NCI-H1417 treated with DMSO at 0.1 percent for 48 hours (cell line): ENCODE data around the gene MYO18B.

Experiments used
- DNase-seq: peaks from one replicate; lab custom pipeline; 2025; lab: John Stamatoyannopoulos, UW

Gene MYO18B

DNA sequence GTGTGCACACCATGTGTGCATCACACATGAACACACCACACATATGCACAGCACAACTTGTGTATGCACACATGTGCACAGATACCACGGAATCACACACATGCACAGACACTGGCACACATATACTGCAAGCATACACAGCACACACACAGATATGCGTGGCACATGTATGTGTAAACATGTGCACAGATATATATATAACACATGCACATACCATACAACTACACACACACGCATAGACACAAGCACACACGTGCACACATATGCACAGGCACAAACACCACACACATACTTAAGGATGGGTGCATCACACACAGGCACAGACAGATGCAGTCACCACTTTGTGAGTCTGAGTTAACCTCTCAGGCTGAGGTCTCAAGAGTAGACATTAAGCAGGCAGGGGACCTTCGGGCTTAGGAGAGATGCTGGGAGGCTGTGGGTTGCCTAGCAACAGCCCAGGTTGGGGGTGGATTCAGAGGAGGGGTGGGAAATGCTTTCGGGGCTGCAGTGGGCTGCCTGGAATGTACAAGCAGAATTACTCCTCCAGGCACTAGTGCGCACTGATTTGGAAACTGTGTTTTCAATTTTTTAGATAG lies 82.9 kb downstream of the MYO18B start:
- no peak for DNase-seq

- DNase-seq: no peak
Measured at GRCh38 chr22:25827415-25827814, 85.4 kb downstream of the MYO18B start.

DNA sequence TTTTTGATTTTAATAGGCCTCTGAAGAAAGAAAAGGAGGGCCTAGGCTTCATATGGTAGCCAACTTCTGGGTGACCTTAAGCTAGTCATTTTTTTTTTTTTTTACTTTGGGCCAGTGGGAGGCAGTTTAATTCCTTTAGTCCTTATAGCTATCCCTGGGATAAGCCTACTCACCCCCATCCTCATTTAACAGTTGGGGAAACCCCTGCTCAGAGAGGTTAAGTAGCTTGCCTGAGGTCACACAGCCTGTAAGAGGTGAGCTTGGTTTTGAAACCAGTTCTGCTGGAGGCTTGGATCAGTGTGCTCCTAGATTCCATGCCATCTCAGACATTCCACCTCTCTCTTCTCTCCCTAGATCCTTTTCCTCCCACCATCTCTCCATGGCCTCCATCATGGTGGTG lies 86.4 kb downstream of the MYO18B start:
- DNase-seq: no peak

- no peak for DNase-seq
Measured at GRCh38 chr22:25829237-25829636, 87.2 kb downstream of the MYO18B start.

- no peak for DNase-seq
Measured at GRCh38 chr22:25829808-25830777, 88.1 kb downstream of the MYO18B start.

- DNase-seq: no peak
Measured at GRCh38 chr22:25833091-25833490, 91.1 kb downstream of the MYO18B start.

DNA sequence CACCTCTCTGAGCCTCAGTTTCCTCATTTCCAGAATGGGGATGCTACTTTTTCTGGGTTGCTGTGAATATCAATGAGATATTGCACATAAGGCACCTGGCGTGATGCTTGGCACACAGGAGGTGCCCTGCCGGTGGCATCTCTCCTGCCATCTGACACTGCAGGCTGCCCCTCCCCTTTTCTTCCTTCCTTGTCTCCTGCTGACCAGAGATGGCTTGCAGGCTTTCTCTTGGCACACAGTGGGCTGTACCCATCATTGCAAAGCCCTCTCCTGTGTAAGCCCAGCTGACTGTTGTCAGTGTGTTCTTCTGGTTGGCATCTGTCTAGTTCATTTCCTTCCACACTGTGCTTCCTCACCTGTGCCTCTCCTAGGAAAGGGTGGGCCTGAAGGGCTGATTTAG lies 91.7 kb downstream of the MYO18B start:
- DNase-seq: no peak

GRCh38 chr22:25834490-25834889 lies 92.5 kb downstream of the MYO18B start:
- no peak for DNase-seq

GRCh38 chr22:25835348-25835747 lies 93.4 kb downstream of the MYO18B start:
- DNase-seq: no peak

DNA sequence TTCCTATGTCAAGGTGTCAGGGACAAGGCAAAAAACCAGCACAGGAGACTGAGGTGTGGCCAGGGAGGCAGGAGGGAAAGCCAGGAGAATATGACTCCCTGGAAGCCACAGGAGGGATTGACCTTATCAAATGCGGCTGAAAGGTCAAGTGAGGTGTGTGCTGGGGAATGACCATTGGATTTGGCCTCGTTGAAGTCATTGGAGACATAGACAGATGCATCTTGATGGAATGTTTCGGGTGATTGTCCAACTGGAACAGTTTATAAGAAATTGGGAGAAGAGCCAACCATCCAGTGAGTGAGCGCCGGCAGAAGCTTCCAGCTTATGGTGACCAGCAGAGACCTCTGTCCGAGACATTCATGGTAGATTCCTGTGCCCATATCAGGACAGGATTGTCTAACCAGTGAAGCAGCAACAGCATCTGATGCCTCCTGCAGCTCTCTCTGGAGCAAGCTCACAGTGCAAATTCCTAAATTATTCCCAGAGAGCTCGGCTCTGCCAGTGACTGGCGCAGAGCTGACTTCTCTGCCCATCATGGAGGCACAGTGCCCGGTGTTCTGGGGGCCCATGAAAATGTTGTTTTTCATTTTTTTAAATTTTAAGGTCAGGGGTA lies 95.4 kb downstream of the MYO18B start:
- no peak for DNase-seq

DNA sequence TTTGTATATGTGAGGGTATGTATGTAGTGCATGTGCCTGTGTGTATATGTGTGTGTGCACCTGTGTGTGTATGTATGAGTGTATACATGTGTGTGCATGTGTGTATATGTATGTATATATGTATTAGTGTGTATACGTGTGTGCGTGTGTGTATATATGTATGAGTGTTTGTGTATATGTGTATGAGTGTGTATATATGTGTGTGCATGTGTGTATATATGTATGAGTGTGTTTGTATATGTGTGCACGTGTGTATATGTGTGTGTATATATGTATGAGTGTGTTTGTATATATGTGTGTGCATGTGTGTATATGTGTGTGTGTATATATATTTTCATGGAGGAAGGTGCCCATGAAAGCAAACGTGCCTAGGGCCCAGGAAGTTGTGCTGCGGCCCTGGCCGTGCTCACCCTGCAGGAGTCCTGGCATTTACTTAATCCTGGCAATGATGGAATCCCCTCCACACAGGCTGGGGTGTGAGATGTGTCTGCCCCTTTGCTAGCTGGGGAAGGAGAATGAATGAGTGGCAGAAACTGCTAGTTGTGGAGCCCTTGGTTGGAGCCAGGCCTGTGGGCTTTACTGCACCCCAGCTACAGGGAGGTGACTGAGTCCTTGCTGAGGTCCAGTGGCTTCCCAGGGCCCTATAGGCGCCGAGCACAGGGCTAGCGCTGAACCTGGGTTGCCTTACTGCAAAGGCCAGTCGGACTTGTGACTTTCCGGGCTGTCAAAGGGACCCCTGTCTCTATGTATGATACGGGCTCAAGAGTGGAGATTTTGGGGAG lies 97.2 kb downstream of the MYO18B start:
- DNase-seq: no peak

GRCh38 chr22:25839755-25840154 lies 97.8 kb downstream of the MYO18B start:
- no peak for DNase-seq

GRCh38 chr22:25840167-25840566 lies 98.2 kb downstream of the MYO18B start:
- no peak for DNase-seq

DNA sequence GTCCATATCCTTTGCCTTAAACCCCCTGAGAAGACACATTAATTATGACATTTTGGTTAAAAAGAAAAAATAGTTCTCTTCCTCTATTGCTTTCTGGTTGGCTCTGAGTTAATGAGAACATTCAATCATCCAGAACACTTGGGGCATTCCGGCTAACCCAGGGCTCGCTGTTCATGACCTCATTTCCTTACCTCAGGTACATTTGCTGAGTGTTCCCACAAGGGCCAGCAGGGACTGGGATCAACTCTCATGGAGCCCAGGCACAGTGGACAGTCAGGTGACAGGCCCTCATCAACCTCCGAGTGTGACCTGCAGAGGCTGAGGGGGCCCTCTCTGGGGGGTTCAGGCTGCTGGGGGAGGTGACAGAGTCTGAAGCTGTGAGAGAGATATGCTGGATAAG lies 98.9 kb downstream of the MYO18B start:
- no peak for DNase-seq

DNA sequence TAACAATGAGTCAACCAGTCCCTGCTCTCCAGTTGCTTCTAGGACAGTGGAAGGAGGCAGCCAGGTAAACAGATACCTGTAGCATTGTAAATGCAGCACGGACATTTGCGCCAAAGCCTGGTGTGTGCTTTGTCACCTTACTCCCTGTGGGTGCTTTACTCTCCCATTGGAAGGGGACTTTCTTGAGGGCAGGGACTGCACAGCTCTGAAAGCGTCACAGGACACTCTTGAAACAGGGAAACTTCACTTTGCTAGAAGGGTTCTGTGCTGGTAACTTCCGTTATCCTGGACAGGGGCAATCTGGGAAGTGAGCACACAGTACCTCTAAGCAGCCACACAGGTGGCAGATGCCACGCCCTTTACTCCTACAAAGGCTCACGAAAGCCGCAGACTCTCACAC lies 99.8 kb downstream of the MYO18B start:
- DNase-seq: no peak

DNA sequence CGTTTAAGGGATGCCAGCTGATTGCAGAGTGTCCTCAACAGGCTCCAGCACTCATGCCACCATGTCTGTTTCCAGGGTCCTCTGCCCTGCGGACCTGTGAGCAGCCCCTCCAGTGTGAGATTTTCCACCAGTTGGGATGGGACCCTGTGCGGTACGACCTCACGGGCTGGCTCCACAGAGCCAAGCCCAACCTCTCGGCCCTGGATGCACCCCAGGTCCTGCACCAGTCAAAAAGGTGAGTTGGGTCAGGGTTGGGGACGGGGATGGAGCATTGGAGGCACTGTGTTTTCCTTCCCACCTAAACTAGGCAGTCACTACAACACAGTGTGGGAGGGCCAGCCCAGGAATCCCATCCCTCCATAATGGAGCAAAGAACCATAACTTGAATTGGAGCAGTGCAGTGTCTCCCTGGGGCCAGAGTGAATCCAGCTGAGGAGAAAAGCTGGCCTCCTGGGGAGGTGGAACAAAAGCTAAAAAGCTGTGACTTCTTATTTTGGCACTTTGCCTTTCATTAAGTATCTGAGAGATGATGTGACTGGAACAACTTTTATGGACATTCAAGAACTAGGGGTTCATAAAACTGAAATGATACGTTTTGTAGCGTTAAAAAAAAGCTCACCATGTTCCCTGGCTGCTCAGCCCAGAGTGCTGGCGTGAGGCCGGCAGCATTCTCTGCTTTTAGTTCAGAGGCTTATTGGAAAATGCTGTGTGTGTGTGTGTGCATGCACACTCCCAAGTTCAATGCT lies 101.8 kb downstream of the MYO18B start:
- no peak for DNase-seq

- DNase-seq: no peak
Measured at GRCh38 chr22:25844601-25845000, 102.6 kb downstream of the MYO18B start.

DNA sequence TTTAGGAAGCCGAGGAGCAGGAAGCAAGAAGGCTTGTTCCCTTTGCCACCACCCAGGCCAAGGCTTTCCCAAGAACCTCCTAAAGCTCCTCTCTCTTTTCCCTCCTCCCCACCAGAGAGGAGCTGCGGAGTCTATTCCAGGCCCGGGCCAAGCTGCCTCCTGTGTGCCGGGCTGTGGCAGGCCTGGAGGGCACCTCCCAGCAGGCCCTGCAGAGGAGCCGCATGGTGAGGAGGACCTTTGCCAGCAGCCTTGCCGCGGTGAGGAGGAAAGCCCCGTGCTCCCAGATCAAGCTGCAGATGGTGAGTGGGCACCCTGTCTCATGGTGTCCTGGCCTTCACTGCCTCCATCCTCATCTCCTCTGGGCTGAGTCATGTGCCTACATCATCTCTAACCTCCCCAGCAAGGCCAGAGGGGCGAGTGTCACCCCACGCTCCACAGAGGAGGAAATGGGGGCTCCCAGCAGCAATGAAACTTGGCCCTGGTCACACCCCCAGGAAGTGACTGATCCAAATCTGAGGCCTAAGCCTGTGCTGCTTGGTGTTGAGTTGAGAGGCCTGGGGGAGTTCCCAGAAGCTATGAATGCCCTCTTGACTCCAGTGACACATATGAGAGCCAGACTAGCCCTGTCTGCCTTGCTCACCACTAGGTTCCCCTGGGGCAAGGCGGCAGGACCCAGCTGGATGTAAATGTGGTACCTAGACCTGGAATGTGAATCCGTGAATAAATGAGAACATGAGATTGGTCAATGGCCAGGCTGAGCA lies 104.2 kb downstream of the MYO18B start:
- no peak for DNase-seq

DNA sequence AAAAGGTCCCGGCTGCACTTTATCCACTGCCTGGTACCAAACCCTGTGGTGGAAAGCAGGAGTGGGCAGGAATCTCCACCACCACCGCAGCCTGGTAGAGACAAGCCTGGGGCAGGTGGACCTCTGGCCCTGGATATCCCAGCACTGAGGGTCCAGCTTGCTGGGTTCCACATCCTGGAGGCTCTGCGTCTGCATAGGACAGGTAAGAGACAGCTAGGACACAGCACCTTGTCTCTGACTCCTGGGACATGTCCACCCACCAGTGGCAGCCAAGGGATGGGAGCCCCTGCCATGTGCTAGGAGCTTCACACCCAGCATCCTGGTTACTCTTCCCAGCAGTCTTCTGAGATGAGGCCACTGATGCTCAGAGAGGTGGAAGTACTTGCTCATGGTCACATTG lies 105.5 kb downstream of the MYO18B start:
- no peak for DNase-seq

DNA sequence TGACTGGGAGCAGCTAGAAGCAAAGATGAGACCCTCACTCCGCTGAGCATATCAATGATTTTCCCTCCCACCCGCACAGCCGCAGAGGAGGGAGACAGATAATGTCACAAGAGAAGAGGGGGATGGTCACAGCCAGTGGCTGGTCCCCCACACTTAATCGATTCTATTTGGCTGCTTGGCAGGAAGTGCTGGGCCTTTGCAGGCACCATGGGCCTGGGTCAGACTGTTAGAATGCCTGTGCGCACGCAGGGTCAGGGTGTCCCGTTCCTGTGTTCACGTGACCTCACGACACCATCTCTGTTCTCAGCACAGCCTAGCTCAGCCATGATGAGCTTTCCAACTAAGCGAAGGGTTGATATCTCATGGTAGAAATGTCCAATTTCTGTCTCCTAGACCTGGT lies 107.0 kb downstream of the MYO18B start:
- DNase-seq: no peak

DNA sequence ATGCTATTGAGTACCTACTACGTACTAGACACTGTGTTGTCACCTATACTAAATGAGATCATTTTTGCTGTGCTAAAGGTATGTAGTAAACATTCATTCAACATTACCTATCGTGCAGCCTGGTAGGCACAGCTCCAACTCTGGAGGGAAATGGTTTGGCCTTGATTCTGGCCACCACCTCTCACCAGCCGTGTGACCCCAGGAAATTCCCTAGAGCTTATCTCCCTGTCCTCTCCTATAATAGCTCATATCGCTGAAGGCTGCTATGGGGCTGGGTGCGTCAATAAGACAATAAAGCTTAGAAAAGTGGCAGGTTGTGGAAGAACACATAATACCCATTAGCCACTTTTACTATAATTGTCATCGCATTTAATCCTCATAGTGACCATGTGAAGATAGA lies 107.5 kb downstream of the MYO18B start:
- no peak for DNase-seq
